GM12891 (cell line): ENCODE data around the gene OTOGL.

ENCODE experiments used
- POLR2A ChIP-seq: IDR thresholded peaks from 2 replicates; pipeline ENCODE4 v1.6.1; 2011; ENCODE audit warnings: low read depth, low read length, control low read depth
- POLR2AphosphoS5 ChIP-seq: IDR thresholded peaks from 2 replicates; pipeline ENCODE4 v1.6.1; 2011; ENCODE audit warnings: low read depth, low read length, control low read depth

DNA sequence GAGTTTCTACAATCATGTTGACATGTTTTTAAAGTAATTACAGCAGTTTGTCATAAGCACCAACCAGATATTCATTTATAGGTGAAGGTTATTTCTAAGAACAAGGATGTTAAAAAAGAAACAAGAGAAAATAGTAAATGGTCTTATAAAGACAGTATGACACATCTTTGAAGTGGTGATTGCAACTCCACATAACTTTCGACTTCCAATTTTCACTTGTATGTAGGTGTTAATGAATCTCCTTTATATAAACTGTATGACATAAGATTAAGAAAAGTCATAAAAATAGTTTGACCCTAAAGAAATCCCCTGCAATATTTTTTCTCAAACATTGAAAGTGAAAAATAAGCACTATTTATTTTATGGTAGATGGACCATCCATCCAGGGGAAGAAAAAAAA is 199.9 kb downstream of the OTOGL start:
- no peak for TF ChIP-seq POLR2AphosphoS5
- TF ChIP-seq POLR2A: no peak
